ENCODE results near the gene MS4A4A.
"Not testable (repeated sequence)": the region's sequence is repeated elsewhere in the genome, so short reads cannot be mapped to it uniquely, and the experiment has no call there.

The MS4A4A gene

GRCh38 chr11:60265373-60266214 is 14.9 kb upstream of the MS4A4A start:
- TF ChIP-seq CTCF (conservative IDR thresholded peaks at IDR 0.05; ENCODE audit: control insufficient read depth, insufficient read depth, low read depth, low read length), result peak; percentile 61
- H3K4me3 ChIP-seq (ENCODE audit: control insufficient read depth, low read depth, low read length), result no peak overlapping the region
- DNase-seq (ENCODE audit: low read depth), result peak; percentile 24

GRCh38 chr11:60274416-60274815 is 6.0 kb upstream of the MS4A4A start:
- DNase-seq (ENCODE audit: low read depth), result no peak
- H3K4me3 ChIP-seq (ENCODE audit: control insufficient read depth, low read depth, low read length), result no peak overlapping the region
- no peak for TF ChIP-seq CTCF (conservative IDR thresholded peaks at IDR 0.05; ENCODE audit: control insufficient read depth, insufficient read depth, low read depth, low read length)

GRCh38 chr11:60281485-60281884 is 1.0 kb downstream of the MS4A4A start:
- TF ChIP-seq CTCF (conservative IDR thresholded peaks at IDR 0.05; ENCODE audit: control insufficient read depth, insufficient read depth, low read depth, low read length), result no peak
- DNase-seq (ENCODE audit: low read depth), result no peak
- no peak overlapping the region for H3K4me3 ChIP-seq (ENCODE audit: control insufficient read depth, low read depth, low read length)

- H3K4me3 ChIP-seq (ENCODE audit: control insufficient read depth, low read depth, low read length), result no peak overlapping the region
These were observed 1.8 kb downstream of the MS4A4A start for GRCh38 chr11:60282286-60282685.

GRCh38 chr11:60285411-60286126 is 5.1 kb downstream of the MS4A4A start:
- not testable (repeated sequence) for H3K4me3 ChIP-seq (ENCODE audit: control insufficient read depth, low read depth, low read length); DNase-seq (ENCODE audit: low read depth)

More at GRCh38 chr11:60282286-60282685, 1.8 kb downstream of the MS4A4A start:
- no peak for DNase-seq (ENCODE audit: low read depth)
- no peak for TF ChIP-seq CTCF (conservative IDR thresholded peaks at IDR 0.05; ENCODE audit: control insufficient read depth, insufficient read depth, low read depth, low read length)

GRCh38 chr11:60288531-60288930 is 8.1 kb downstream of the MS4A4A start:
- no peak for DNase-seq (ENCODE audit: low read depth)
- no peak for TF ChIP-seq CTCF (conservative IDR thresholded peaks at IDR 0.05; ENCODE audit: control insufficient read depth, insufficient read depth, low read depth, low read length)
- no peak overlapping the region for H3K4me3 ChIP-seq (ENCODE audit: control insufficient read depth, low read depth, low read length)

- DNase-seq (ENCODE audit: low read depth), result no peak
- TF ChIP-seq CTCF (conservative IDR thresholded peaks at IDR 0.05; ENCODE audit: control insufficient read depth, insufficient read depth, low read depth, low read length), result no peak
These were observed 11.7 kb downstream of the MS4A4A start for GRCh38 chr11:60292145-60292544.

More at GRCh38 chr11:60292145-60292544, 11.7 kb downstream of the MS4A4A start:
- H3K4me3 ChIP-seq (ENCODE audit: control insufficient read depth, low read depth, low read length), result no peak overlapping the region

All from fibroblast of mammary gland (primary cell).